Activated gamma-delta T cell treated with anti-CD3 and anti-CD28 coated beads, Interleukin-2, amount 50 U/mL, for 16 hours (primary cell): ENCODE data around the gene CRNKL1.
A peak's percentile ranks its signal among the peaks of the same experiment; 100 is the strongest.
"Not testable (repeated sequence)": the region's sequence is repeated elsewhere in the genome, so short reads cannot be mapped to it uniquely, and the experiment has no call there.

Experiments used
- DNase-seq: peaks from one replicate; pipeline ENCODE4 v3.0.0-alpha.2; 2020; ENCODE audit warnings: low read depth

CRNKL1 gene

DNA sequence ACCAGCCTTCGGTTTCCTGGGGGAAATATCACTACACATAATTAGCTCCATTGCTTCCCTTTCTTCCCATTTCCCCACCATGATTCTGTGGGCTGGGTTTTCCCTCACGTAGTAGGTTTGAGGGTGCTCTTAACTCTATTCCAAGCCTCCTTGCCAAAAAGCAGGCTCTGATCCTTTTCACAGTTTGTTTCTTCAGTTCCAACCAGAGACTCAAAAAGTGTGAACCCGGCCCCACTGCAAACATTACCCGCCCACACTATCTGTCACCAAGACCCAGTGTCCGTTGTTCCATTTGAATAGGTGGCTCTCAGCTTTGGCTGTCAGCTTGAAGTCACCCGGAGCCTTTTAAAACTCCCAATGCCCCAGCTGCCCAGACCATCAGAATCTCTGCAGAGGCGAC, 46.9 kb downstream of the CRNKL1 start:
- no peak for DNase-seq

- DNase-seq: not testable (repeated sequence)
These were observed 48.3 kb downstream of the CRNKL1 start for GRCh38 chr20:20003955-20004322.

GRCh38 chr20:20003031-20003954, 49.0 kb downstream of the CRNKL1 start:
- DNase-seq: no peak

GRCh38 chr20:20002101-20002998, 49.9 kb downstream of the CRNKL1 start:
- DNase-seq: no peak

DNA sequence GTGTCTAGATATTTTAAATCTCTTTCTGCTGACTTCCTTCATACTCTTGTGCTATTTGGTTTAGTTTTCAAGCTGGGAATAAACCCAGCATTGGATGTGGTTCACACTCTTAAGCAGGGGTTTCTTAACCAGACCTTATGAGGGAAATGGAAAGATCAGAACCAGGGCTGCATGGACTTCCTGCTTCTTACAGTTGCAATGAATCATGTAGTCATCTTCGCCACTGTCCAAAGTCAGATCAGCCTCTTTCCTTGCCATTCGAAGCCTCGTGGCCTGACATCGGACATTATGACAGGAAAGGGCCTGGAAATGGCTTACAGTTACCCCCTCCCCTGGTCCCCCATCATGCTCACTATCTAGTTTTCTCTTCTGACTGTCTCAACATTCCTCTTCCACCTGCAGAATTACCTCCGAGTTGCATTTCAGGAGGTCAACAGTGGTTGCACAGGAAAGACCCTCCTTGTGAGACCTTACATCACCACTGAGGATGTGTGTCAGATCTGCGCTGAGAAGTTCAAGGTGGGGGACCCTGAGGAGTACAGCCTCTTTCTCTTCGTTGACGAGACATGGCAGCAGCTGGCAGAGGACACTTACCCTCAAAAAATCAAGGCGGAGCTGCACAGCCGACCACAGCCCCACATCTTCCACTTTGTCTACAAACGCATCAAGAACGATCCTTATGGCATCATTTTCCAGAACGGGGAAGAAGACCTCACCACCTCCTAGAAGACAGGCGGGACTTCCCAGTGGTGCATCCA, 51.9 kb downstream of the CRNKL1 start:
- no peak for DNase-seq

DNA sequence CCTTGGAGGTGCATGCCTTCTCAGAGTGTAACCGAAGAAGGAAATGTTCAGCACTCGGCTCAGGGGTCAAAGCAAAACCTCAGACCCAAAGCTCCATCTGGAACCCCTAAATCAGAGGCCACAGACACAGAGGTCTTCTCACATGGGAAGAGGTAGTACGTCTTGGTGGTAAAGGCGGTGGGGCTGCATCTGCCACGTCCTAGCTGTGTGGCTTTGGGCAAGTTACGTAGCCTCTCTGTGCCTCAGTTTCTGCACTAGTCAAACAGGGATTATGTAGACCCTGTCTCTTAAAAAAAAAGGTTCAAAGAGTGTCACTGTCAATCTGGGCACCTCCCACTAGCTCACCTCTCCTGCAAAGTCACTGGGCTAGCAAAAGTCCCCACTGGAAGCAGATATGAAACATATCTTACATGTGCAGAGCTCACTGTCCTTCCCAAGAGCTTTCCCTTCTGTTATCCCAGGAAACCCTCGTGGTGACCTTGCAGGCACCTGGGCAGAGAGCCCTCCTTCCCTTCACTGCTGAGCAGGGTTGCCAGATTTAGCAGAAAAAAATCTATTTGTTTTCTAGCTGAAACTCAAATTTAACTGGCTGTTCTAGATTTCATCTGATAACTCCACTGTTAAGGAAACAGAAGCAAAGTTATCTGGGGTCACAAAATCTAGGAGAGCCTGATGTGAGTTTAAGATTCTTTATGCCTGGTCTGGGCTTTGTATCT, 53.1 kb downstream of the CRNKL1 start:
- no peak for DNase-seq

- no peak for DNase-seq
These were observed 55.3 kb downstream of the CRNKL1 start for GRCh38 chr20:19996917-19997316.

DNA sequence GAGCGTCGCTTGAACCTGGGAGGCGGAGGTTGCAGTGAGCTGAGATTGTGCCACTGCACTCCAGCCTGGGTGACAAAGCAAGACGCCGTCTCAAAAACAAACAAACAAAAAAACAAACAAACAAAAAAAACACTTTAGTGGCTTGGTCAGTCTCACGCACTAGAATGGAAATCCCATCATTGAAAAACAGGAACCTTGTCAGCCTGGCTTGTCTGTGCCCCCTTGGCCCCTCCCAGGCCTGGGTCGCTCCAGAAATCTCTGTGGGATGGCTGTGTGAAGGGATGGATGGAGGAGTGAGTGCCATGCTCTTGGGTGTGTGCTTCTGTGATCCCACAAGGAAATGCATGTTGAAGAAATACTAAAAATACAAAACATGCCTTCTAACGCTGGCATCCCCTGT, 56.0 kb downstream of the CRNKL1 start:
- DNase-seq: no peak

GRCh38 chr20:19995220-19995863, 56.9 kb downstream of the CRNKL1 start:
- peak; percentile 4 for DNase-seq

- DNase-seq: no peak
These were observed 58.2 kb downstream of the CRNKL1 start for GRCh38 chr20:19993958-19994669.

DNA sequence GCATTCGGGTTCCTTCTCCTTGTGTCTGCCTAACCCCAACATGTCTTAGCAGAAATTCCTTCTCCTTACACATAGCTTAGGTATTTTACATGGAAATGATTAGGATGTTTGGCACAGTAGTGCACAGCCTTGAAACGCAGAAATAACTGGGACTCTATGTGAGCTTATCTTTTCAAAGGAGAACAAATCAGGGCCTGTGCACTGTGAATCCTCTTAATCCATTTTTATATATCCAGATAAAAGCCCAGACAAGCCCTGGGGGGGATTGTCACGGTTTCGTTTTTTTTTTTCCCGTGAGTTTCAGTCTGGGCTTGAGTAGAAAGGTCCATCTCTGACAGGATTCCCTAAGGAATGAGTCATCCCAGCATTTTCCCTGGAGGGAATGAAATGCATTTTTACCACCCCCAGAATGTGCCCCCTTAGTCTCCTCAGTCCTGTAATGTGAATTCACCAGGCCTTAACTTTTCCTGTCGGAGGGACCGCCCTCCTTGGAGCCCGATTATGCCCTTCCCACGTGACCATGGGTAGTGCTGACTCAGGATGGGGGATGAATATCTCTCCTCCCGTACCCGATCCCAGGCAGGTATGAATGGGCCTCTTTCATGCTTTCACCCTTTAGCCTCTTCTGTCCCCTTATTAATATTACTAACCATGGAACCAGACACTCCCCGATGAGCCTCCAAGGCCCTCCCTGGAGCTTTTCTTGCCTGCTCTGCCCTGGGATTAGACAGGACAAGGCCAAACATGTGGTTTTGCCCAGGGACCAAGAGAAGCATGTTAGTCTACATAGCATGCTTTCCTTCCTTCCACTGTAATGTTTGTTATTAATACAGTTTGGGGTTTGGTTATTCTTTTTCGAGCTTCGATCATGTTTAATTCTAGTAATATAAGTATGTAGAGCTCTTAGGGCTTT, 59.0 kb downstream of the CRNKL1 start:
- DNase-seq: no peak

- no peak for DNase-seq
These were observed 60.4 kb downstream of the CRNKL1 start for GRCh38 chr20:19991854-19992253.

- no peak for DNase-seq
These were observed 61.0 kb downstream of the CRNKL1 start for GRCh38 chr20:19991308-19991707.

- DNase-seq: no peak
These were observed 61.4 kb downstream of the CRNKL1 start for GRCh38 chr20:19990850-19991249.

DNA sequence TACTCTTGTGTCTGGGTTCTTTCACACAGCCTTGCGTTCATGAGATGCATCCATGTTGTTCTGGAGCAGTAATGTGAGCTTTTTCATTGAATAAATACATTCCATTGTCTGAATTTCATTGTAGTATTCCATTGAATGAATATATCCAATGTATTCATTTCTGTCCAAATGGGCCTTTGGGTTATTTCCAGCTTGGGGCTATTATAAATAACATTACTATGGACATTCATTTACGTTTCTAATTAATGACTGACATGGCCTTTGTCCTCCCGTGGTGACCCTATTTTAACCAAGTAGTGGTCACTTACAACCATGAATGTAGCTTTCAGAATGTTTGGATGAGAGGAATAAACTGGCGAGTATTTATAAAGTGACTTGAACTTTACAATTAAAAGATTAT, 65.2 kb downstream of the CRNKL1 start:
- no peak for DNase-seq

GRCh38 chr20:19986419-19986818, 65.8 kb downstream of the CRNKL1 start:
- no peak for DNase-seq
